ENCODE results near the gene EBF4. TPM values are rescaled to one million over a fixed set of nuclear protein-coding genes. Genes with fewer than 3 reads are reported as not detected.

Gene EBF4
- total RNA-seq, 1 experiment from 2014 or later: 11.4 TPM

GRCh38 chr20:2699775-2700413 is 7.3 kb downstream of the EBF4 start:
- Histone ChIP-seq H3K27me3 (ENCODE audit: insufficient read depth, low read length) (no peaks in the 10 kb centered on the region), H3K36me3 (ENCODE audit: control insufficient read depth in 1 of 2, insufficient read depth in 2 of 2, low read length in 2 of 2) (no peaks in the 10 kb centered on the region), H4K20me1 (ENCODE audit: insufficient read depth) (no peaks in the 10 kb centered on the region), H2AFZ (ENCODE audit: low read depth, low read length, poor library complexity, severe bottlenecking) (no peak overlapping the region), H3K9me3 (ENCODE audit: control insufficient read depth in 1 of 2, insufficient read depth in 1 of 2, low read depth in 1 of 2, low read length in 2 of 2) (no peaks in the 10 kb centered on the region), H3K4me2 (ENCODE audit: low read length) (no peak overlapping the region), H3K27ac (ENCODE audit: low read depth, low read length) (no peak overlapping the region), H3K4me1 (ENCODE audit: control insufficient read depth in 1 of 2, insufficient read depth in 2 of 2, low read length in 2 of 2) (no peaks in the 10 kb centered on the region), H3K9me2 (ENCODE audit: insufficient read depth) (no peaks in the 10 kb centered on the region), H3K4me3 (replicated peaks in 1 of 2; ENCODE audit: low read depth in 1 of 2, low read length in 2 of 2) (no peak overlapping the region), H3K79me2 (ENCODE audit: insufficient read depth, low read length) (no peaks in the 10 kb centered on the region), H3K9ac (ENCODE audit: low read length) (no peak overlapping the region)
- ChIA-PET CTCF (no interaction called here), POLR2A (no interaction called here), RAD21 (ENCODE audit: low non-redundant PET in 1 of 2, low total read pairs in 2 of 2, uncharacterized antibody in 2 of 2, unreplicated experiment in 2 of 2) (no interaction called here)
- ATAC-seq: peak; percentile 59; the same call in 1 of the 2 replicates
- intact Hi-C loops (cut with micrococcal nuclease): no loop called here
- DNase-seq (ENCODE audit: low read depth, low spot score): no peak
- BruUV-seq (replicated peaks): no TSS peak
- no peak for TF ChIP-seq EGR1 (IDR thresholded peaks at IDR 0.05; ENCODE audit: low read depth)
- peak in 1 of 3 experiments; percentile 32; a peak in 1 of 6 replicates for TF ChIP-seq CTCF (IDR thresholded peaks at IDR 0.05 in 2 of 3, conservative IDR thresholded peaks at IDR 0.05 in 1 of 3; ENCODE audit: borderline replicate concordance in 1 of 3, insufficient read depth in 1 of 3, low read depth in 2 of 3, low read length in 2 of 3)

GRCh38 chr20:2700913-2701620 is 8.5 kb downstream of the EBF4 start:
- POLR2A ChIA-PET: no interaction called here
- Histone ChIP-seq H4K20me1 (ENCODE audit: insufficient read depth) (no peaks in the 10 kb centered on the region), H3K4me1 (ENCODE audit: control insufficient read depth in 1 of 2, insufficient read depth in 2 of 2, low read length in 2 of 2) (no peaks in the 10 kb centered on the region), H3K4me2 (ENCODE audit: low read length) (no peak overlapping the region), H3K27me3 (ENCODE audit: insufficient read depth, low read length) (no peaks in the 10 kb centered on the region), H3K36me3 (ENCODE audit: control insufficient read depth in 1 of 2, insufficient read depth in 2 of 2, low read length in 2 of 2) (no peaks in the 10 kb centered on the region), H2AFZ (ENCODE audit: low read depth, low read length, poor library complexity, severe bottlenecking) (no peak overlapping the region), H3K4me3 (replicated peaks in 1 of 2; ENCODE audit: low read depth in 1 of 2, low read length in 2 of 2) (no peak overlapping the region), H3K9me3 (ENCODE audit: control insufficient read depth in 1 of 2, insufficient read depth in 1 of 2, low read depth in 1 of 2, low read length in 2 of 2) (no peaks in the 10 kb centered on the region), H3K79me2 (ENCODE audit: insufficient read depth, low read length) (no peaks in the 10 kb centered on the region), H3K27ac (ENCODE audit: low read depth, low read length) (no peak overlapping the region), H3K9ac (ENCODE audit: low read length) (no peak overlapping the region), H3K9me2 (ENCODE audit: insufficient read depth) (no peaks in the 10 kb centered on the region)
- CTCF ChIA-PET: no interaction called here
- RAD21 ChIA-PET (ENCODE audit: low non-redundant PET in 1 of 2, low total read pairs in 2 of 2, uncharacterized antibody in 2 of 2, unreplicated experiment in 2 of 2): no interaction called here
- TF ChIP-seq ZBTB33 (IDR thresholded peaks at IDR 0.05; ENCODE audit: extremely low read depth, insufficient replicate concordance, low read length) (no peak), SP1 (IDR thresholded peaks at IDR 0.05; ENCODE audit: low read depth) (no peak), RAD21 (IDR thresholded peaks at IDR 0.05; ENCODE audit: low read depth) (no peak), SRF (IDR thresholded peaks at IDR 0.05; ENCODE audit: low read depth) (no peak), POLR2AphosphoS5 (IDR thresholded peaks at IDR 0.05; ENCODE audit: low read depth, low read length) (no peak), ELF1 (IDR thresholded peaks at IDR 0.05; ENCODE audit: borderline replicate concordance, low read depth) (no peak), REST (IDR thresholded peaks at IDR 0.05; ENCODE audit: low read depth) (no peak)
- intact Hi-C loops (cut with micrococcal nuclease): no loop called here
- no TSS peak for BruUV-seq (replicated peaks)
- no peak for ATAC-seq
- no peak for DNase-seq (ENCODE audit: low read depth, low spot score)
